GM21390 (cell line): ENCODE results near the gene ITPR1.

Source experiments
- ATAC-seq: cut with Tn5 transposase; IDR thresholded peaks from one replicate; pipeline ENCODE4 v1.9.1; 2021; ENCODE audit not compliant: unreplicated experiment

The ITPR1 gene

DNA sequence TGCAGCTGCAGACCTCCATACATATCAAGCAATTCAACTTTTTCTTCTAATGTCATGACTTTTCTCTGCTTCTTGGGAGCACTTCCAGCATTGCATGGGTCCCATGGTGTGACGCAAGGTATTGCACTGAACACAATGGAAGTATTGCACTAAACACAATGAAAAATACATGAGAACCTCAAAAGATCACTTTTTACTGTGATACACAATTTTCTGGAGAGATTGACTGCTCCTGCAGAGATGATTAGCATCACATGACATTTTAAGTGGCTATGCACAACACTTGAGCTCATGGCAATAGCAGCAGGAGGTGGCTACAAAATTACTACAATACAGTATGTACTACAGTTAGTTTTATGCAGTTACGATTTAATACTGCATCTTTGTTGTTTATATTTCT lies 372.6 kb downstream of the ITPR1 start:
- ATAC-seq: no peak

DNA sequence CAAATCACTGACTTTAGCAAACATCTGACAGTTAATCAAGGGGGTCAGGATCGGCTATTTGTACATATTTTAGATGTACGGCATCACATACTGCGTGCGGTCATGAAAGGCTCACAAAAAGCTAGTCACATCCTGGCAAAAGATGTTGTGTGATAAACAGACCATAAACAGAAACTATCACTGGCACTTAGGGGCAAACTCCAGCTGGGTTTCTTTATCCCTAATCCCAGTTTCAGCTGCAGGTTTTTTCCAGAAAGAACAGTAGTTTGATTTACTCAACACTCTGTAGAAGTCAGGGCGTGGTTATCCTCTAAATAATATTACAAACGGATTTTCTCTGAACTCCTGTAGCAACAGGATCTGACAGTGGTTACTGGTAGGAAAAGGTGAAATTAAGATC lies 373.7 kb downstream of the ITPR1 start:
- no peak for ATAC-seq

DNA sequence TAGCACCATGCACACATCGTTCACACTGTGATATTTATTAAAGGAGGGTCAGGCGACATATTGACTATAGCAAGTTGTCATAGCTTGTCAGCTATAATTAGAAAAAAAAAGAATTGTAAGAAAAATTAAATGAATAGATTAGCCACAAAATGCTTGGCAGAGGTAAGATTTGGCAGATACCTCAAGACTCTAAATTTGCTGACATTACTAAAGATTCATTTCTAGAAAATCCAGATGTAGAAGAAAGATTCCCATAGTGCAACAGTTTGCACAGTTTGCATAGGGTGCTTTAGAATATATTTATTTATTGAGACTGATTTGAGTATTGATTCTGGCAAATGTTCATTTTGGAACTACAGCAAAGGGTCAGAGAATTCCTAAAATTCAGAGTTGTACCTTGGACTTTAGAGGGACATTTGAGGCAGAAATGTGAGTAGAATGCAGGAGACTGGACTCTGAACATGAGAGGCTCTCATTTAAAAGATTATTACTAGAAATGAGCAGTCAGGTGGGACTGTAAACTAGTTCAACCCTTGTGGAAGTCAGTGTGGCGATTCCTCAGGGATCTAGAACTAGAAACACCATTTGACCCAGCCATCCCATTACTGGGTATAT lies 384.1 kb downstream of the ITPR1 start:
- no peak for ATAC-seq

DNA sequence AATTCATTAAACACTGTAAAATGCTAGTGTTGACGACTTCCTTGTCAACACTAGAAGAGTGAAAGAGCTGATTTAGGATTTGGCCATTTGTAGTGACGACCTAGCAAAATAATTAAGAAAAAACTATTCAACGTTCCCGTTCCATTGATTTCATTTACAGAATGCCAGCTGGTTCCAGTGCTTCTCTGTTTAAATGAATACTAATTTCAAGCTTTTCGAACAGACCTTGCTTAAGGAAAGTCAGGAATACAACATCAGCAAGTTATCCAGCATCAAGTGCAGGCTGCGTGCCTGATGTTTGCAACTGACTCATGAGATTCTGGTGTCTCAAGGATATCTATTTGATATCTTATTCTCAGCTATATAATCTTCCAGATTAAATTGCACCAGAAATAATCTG lies 387.7 kb downstream of the ITPR1 start:
- no peak for ATAC-seq

DNA sequence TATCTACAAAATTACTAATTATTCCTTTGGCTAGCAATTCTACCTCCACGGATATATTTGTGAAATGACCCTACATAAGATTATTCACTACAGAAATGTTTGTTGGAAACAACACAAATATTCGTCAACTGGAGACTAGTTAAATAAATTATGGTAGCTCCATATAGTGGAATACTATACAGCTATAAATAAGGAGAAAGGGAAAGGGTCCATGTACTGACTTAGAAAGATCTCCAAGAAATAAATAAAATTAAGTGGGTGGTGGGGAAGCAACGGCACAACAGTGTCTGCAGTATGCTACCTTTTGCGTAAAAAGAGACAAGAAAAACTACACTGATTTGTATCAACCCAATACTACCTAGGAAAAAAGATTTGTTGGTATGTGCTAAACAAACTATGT lies 389.4 kb downstream of the ITPR1 start:
- no peak for ATAC-seq

DNA sequence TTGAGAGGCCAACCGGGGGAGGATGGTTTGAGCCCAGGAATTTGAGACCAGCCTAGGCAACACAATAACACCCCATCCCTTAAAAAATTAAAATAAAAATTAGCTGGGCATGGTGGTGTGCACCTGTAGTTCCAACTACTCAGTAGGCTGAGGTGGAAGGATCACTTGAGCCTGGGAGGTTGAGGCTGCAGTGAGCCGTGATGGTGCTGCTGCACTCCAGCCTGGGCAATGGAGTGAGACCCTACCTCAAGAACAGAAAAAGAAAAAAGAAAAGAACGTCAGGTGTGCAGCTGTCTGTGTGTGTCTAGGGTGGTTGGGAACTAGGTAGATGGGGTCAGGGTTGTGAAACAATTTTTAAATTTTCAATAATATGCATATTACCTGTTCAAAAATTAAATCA lies 389.9 kb downstream of the ITPR1 start:
- ATAC-seq: no peak

DNA sequence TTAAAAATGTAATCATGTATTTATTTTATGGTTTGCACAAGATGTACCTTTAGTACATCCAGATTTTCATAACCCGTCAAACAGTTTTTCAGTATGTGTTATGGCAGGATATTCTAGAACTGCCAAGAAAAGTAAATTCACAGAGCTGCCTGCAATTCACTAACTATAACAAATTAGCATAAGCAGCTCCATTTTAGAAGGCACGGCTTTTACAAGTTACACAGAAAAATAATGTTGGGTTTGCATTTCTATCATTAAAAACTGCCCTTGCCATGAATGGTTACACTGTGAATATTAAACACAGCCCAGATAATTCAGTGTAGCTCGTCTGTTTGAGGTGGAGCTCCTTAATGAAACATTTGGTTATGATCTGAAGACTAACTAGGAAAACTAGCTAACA lies 391.7 kb downstream of the ITPR1 start:
- ATAC-seq: no peak

DNA sequence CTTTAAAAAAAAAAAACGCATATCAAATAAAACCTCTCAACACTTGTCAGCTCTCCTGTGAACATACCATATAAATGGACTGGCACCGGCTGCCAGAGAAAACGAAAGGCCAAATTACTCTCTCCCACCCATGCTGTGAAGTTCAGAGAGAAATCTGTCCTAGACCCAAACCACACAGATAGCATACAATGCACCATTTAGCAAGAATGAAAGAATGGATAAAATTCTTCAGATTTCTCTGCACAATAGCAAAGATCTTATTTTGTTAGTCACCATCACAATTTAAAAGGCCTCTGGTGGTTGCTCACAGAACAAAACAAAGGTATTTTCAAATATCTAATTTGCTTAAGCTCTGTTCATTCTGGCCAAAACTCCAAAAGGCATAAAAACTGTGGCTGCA lies 392.2 kb downstream of the ITPR1 start:
- no peak for ATAC-seq

DNA sequence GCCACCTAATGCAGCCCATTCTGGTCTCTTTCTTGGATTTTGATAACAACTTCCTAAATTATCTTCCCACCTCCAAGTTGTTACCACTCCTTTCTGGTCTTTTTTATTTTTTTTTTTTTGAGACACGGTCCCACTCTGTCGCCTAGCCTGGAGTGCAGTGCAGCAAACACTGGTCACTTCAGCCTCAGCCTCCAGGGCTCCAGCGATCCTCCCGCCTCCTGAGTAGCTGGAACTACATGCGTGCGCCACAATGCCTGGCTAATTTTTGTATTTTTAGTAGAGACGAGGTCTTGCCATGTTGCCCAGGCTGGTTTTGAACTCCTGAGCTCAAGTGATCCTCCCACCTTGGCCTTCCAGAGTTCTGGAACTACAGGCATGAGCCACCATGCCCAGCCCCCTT lies 393.3 kb downstream of the ITPR1 start:
- ATAC-seq: no peak

DNA sequence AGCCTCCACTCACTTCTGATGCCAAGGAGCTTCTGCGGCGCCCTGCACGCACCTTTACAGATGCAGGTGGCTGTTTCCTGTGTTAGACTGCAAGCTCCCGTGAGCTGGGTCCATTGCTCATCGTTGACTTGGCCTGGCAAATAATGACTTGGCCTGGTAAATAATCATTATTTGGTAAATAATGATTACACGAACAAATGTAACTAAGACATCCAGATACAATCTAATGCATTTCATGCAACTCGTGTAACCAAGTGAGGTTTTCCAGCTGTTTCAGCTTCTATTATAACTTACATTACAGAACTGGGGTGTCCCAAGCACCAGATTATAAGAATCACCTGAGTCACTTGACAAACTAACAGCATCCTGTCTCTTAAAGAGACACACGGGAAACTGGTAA lies 394.0 kb downstream of the ITPR1 start:
- no peak for ATAC-seq

DNA sequence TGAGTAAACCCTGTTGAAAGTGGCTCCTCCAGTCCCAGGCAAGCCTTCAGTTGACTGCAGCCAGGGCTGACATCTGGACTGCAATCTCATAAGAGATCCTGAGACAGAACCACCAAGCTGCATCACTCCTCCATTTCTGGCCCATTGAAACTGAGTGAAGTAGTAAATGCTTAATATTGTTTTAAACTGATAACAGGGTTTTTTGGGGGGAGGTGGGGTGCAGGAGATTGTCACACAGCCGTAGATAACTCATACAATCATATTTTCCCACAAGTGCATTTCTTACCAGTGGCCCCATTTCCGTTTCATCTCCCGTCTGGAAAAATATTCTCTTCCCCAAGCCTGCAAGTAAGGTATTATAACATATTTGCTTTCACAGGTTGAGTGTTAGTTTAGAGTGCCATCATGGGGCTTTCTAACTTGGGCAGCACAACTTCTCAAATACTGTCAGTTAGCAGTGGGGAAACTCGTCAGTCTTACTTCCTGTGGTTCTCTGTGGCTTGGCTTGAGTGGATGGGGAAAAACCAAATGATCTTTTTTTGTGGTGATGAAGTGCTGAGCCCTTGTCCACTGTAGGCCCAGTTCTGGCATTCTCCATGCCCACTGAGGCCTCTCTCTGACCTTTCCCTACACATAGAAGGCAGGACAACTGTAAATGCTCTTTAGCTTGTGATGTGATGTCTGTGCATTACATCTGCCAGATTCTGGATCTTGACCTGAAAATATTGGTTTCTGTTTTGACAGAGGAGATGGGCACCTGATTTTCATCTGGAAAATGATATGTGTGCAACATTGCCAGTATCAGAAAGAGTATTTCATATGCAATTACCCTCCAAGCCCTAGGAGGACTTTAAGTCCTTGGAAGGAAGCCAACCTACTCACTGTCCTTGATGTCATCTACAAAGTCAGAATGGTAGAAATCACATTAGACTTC lies 396.0 kb downstream of the ITPR1 start:
- peak; percentile 90 for ATAC-seq

DNA sequence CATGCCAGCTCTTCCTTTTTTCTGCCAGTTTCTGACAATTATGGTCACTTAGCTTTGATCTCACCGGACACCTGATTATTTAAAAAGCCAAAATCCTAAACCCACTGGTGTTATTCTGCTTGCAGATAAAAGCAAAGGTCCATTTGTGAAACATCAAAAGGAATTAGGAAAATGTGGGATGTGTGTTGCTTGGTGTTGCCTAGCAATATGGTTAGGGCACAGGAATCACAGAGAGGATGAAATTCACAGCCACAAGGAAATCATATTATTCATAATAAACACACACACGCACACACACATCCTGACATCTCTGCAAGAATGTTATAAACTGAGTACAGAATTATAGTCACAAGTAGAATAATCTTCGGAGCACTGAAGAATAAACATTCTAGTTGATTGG lies 396.7 kb downstream of the ITPR1 start:
- ATAC-seq: no peak

DNA sequence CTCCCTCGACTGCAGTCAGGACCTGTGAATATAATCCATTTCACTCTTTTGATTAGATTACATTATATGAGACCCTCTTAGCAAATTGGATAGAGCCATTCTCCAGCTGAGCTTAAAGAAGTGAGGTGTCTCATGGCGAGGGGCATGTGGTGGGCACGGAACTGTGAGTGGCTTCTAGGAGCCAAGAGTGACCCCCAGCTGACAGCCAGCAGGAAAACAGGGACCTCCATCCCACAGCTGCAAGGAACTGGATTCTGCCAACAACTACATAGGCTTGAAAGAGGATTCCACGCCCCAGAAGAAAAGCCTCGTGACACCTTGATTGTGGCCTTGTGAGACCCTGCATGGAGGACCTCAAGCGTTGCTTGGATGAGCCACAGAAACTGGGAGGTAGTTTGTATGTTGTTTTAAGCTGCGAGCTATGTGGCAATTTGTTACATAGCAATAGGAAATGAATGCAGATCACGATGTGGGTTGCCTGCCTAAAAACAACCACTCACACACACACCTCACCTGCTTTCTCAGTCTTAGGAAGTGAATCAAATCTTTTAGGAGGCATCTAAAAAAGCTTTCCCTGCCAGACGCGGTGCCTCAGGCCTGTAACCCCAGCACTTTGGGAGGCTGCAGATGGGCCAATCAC lies 401.9 kb downstream of the ITPR1 start:
- ATAC-seq: no peak

DNA sequence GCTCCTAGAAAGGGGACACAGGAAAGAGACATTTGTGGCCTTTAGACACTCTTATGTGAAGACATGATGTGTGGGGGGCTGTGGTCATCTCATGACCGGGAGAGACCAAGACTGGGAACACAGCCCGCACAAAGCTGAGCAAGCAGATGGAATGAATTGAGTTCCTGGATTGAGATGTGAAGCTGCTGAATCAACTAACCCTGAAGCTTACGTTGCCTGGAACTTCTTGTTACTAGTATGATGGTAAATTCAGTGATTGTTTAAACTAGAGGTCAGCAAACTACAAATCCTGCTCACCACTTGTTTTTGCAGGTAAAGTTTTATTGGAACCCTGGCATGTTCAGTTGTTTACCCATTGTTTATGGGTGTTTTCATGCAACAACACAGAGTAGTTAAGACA lies 402.7 kb downstream of the ITPR1 start:
- ATAC-seq: no peak
